ENCODE data around the gene B4GAT1. TPM values are rescaled to one million over a fixed set of nuclear protein-coding genes. Genes with fewer than 3 reads are reported as not detected.

The B4GAT1 gene
- total and polyA plus RNA-seq, 9 of the 15 experiments (the other 6 are each of a cell fraction or from before 2014, with no cell fraction given): 0.86 to 9.5 (median 3.8) TPM

- TF ChIP-seq ZFX (CRISPR knock-in tag; IDR thresholded peaks at IDR 0.05): peak; percentile 39
- TF ChIP-seq ZBTB12 (CRISPR knock-in tag; IDR thresholded peaks at IDR 0.05): no peak
- peak; percentile 41 for TF ChIP-seq CBX1 (IDR thresholded peaks at IDR 0.05; ENCODE audit: low read depth)
- TF ChIP-seq BACH1 (tag; IDR thresholded peaks at IDR 0.05): no peak
- no peak for TF ChIP-seq FOXJ3 (CRISPR knock-in tag; IDR thresholded peaks at IDR 0.05)
- TF ChIP-seq PML (IDR thresholded peaks at IDR 0.05; ENCODE audit: low read length): peak; percentile 16; the same call in 1 of the 2 replicates
- TF ChIP-seq RBM39 (optimal IDR thresholded peaks at IDR 0.05; ENCODE audit: low read depth, low read length): peak; percentile 62
- peak; percentile 72; the same call in 1 of the 2 replicates for TF ChIP-seq PHF8 (IDR thresholded peaks at IDR 0.05; ENCODE audit: borderline replicate concordance, low read length)
- TF ChIP-seq CHCHD3 (CRISPR knock-in tag; IDR thresholded peaks at IDR 0.05): 0 out of 2 replicates have a peak, but pooled peaks have one; percentile 41
- peak; percentile 36 for TF ChIP-seq NEUROD1 (IDR thresholded peaks at IDR 0.05; ENCODE audit: borderline replicate concordance, low read depth, low read length, partially characterized antibody)
- no peak for TF ChIP-seq HEY1 (CRISPR knock-in tag; IDR thresholded peaks at IDR 0.05; ENCODE audit: borderline replicate concordance)
- no peak; the same call in 1 of the 2 replicates for TF ChIP-seq TCF3 (CRISPR knock-in tag; IDR thresholded peaks at IDR 0.05)
- TF ChIP-seq PTBP1 (IDR thresholded peaks at IDR 0.05; ENCODE audit: low read depth, low read length): 0 out of 2 replicates have a peak, but pooled peaks have one; percentile 43
- TF ChIP-seq MCM7 (IDR thresholded peaks at IDR 0.05): no peak
- 0 out of 2 replicates have a peak, but pooled peaks have one; percentile 39 for TF ChIP-seq E2F1 (CRISPR knock-in tag; IDR thresholded peaks at IDR 0.05)
- peak; percentile 40; the same call in 1 of the 2 replicates for TF ChIP-seq ESRRA (IDR thresholded peaks at IDR 0.05; ENCODE audit: borderline replicate concordance, low read depth)
- TF ChIP-seq SMARCA4 (IDR thresholded peaks at IDR 0.05): no peak
- TF ChIP-seq ATF1 (CRISPR knock-in tag; IDR thresholded peaks at IDR 0.05): no peak
- TF ChIP-seq ATF1 (tag; IDR thresholded peaks at IDR 0.05): peak; percentile 84
- TF ChIP-seq TRIM25 (IDR thresholded peaks at IDR 0.05; ENCODE audit: borderline replicate concordance): no peak
- no peak for TF ChIP-seq ZNF175 (CRISPR knock-in tag; IDR thresholded peaks at IDR 0.05; ENCODE audit: low read depth)
- no peak for TF ChIP-seq PKNOX1 (IDR thresholded peaks at IDR 0.05)
- TF ChIP-seq SRSF1 (IDR thresholded peaks at IDR 0.05; ENCODE audit: low read depth, low read length): no peak
- no peak for TF ChIP-seq HNRNPK (IDR thresholded peaks at IDR 0.05; ENCODE audit: low read depth, low read length, poor library complexity, severe bottlenecking)
These were observed at the start of gene B4GAT1 (continued) for GRCh38 chr11:66347425-66348276.
